ENCODE data around the gene DCBLD1. TPM values are rescaled to one million over a fixed set of nuclear protein-coding genes. Genes with fewer than 3 reads are reported as not detected.

Gene DCBLD1
- total RNA-seq, 1 donor from 2014 or later: 11.7 TPM

GRCh38 chr6:117531346-117531745 lies 48.9 kb downstream of the DCBLD1 start:
- no peak for DNase-seq (ENCODE audit: low spot score)

DNA sequence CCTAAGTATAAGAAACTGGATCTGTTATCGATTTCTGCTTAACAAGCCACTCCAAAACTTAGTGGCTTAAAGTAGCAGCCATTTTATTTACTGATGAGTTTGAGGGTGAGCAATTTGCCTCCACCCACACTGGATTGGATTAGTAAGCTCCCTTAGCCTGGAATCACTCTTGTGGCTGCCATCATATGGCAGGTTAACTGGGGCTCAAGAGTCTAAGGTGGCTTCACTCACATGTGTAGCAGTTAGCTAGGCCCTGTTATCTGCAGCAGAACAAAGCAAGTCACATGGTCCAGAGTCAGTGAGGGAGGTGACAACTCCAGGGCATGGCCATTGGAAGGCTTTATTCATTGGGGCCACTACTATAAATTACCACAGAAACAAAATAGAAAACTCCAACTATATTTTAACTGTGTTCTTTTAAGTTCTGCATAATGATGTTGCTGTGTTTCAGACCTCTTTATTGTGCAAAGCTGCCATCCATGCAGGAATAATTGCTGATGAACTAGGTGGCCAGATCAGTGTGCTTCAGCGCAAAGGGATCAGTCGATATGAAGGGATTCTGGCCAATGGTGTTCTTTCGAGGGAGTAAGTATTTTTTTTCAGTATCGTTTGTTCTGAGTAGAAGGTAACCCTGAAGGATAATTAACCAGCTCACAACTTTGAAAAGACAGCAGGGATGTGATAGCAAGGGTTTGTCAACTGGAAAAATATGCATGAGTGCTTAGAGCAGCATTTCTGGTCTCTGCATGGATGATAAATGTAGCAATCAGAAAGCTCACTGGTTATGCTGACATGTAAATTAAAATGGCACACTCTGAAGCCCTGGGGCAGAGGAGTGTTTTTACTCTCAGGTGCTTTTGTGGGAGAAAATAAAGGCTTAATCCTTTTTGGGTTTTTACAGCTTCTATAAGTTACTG lies 49.6 kb downstream of the DCBLD1 start:
- no peak for DNase-seq (ENCODE audit: low spot score)

DNA sequence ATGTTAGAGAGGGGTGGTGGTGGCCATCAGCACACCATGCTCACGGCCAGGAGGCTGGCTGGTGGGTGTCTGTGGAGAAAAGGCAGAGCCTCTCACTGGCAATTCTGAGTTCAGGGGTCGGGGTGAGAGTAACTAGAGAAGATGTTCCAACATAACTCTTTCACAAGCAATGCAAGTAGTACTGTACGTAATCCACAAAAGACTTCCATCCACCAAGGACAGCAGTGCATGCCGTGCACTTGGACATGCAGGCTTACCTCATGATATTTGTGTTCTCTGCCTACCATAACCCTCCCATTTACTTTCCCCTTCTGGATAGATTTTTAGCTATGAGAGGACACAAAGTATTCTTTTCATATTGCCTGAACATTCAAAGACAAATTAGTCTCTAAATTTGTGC lies 51.3 kb downstream of the DCBLD1 start:
- no peak for DNase-seq (ENCODE audit: low spot score)

DNA sequence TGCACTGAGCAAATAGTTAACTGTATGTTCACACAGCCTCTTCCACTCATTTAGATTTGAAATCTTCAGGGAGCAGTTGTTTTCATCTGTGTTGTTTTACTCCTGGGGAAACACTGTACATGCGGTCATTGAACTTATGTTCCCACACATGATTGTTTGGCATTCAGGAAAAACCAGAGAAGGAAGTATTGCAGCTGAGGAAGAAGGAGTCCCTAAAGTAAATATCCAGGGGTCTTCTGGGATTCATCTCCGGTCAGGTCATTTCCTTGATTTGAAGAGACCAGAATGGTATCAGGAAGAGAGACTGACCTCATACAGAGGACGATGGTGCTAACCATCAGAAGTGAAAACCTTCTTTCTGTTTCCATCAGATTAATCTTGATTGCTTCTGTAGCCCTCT lies 52.5 kb downstream of the DCBLD1 start:
- no peak for DNase-seq (ENCODE audit: low spot score)

GRCh38 chr6:117536317-117536716 lies 53.8 kb downstream of the DCBLD1 start:
- DNase-seq (ENCODE audit: low spot score): no peak

- no peak for DNase-seq (ENCODE audit: low spot score)
Observed at GRCh38 chr6:117538615-117539014, 56.1 kb downstream of the DCBLD1 start.

GRCh38 chr6:117540670-117541069 lies 58.2 kb downstream of the DCBLD1 start:
- DNase-seq (ENCODE audit: low spot score): no peak

GRCh38 chr6:117542493-117542892 lies 60.0 kb downstream of the DCBLD1 start:
- DNase-seq (ENCODE audit: low spot score): no peak

- no peak for DNase-seq (ENCODE audit: low spot score)
Observed at GRCh38 chr6:117544716-117545115, 62.2 kb downstream of the DCBLD1 start.

DNA sequence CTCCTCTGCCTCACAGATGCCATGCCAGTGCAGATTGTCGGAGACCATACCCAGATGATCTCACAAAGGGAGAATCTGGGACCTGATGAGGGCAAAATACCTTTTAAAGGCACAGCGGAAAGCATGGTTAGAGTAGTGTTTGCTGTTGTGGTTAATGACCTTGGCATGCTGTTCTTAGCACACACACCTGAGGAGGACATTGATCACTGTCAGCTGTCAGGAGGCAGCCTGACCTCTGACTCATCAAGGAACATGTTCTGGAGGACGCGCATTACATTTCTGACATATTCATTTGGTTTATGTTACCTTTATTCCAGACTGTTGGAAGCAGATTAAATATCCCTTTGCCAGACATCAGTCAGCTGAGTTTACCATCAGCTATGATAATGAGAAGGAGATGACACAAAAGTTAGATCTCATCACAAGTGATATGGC lies 62.7 kb downstream of the DCBLD1 start:
- peak; percentile 44 for DNase-seq (ENCODE audit: low spot score)

DNA sequence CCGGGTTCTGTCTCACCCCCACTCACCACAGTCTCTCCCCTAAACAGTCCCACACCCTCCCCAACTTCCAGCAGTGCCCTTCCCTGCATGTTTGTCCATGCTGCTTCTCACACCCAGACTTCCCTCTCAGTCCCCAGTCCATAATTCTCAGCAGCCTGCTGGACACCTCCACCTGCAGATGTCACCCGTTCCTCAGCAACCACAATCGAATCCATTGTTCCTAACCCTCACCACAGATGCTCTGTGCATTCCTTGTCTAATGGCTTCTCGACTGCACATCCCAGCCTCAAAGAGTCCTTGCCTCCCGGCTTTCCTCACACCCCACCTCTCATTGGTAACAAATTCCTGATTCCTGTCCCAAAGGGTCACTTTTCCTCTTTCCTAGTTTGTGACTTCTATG lies 64.2 kb downstream of the DCBLD1 start:
- DNase-seq (ENCODE audit: low spot score): no peak

- DNase-seq (ENCODE audit: low spot score): peak; percentile 29
Observed at GRCh38 chr6:117547688-117548621, 65.5 kb downstream of the DCBLD1 start.

DNA sequence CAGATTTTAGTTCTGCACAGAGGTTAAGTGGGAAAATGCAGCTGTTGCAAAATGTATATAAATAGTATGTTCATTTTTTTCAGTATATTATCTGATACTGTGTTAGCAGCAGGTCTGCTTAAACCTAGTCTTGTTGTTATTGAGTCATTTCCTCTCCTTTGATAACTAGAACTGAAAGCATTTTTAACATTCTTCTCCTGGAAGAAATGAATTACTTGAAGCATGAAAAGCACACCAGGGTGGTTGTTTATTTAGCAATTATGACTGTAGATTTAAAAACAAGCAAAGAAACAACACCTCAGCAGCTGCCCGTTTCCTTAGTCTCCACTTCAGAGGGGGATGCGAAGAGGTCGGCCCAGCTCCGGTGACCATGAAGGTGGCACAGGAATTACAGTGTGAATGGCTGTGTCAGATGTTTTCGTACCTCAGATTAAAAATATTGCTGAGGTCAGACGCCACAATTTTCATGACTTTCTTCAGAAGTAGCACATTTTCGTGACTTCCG lies 66.4 kb downstream of the DCBLD1 start:
- DNase-seq (ENCODE audit: low spot score): no peak

GRCh38 chr6:117549611-117550010 lies 67.1 kb downstream of the DCBLD1 start:
- no peak for DNase-seq (ENCODE audit: low spot score)

DNA sequence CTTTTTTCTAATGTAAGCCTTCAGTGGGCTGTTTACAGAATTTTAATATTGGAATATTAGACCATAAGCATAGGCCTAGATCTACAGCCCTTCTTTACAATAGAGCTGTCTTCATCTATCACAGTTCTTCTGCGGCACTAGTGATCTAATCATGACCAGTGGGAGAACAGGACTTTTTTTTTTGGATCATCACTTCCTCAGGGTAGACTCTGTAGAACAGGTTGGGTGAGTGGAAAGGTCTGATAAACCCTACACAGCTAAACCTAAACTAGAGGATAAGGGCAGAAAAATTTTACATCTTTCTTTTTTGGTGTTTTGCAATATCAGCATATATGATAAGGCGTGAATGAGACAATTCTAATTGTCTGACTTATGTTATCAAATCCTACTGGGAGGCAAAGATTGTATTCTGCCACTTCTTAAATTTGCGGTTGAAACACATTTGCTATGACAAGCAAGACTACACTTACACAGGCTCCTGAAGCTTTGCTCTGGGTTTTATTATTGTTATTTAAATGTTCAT lies 67.7 kb downstream of the DCBLD1 start:
- DNase-seq (ENCODE audit: low spot score): no peak

DNA sequence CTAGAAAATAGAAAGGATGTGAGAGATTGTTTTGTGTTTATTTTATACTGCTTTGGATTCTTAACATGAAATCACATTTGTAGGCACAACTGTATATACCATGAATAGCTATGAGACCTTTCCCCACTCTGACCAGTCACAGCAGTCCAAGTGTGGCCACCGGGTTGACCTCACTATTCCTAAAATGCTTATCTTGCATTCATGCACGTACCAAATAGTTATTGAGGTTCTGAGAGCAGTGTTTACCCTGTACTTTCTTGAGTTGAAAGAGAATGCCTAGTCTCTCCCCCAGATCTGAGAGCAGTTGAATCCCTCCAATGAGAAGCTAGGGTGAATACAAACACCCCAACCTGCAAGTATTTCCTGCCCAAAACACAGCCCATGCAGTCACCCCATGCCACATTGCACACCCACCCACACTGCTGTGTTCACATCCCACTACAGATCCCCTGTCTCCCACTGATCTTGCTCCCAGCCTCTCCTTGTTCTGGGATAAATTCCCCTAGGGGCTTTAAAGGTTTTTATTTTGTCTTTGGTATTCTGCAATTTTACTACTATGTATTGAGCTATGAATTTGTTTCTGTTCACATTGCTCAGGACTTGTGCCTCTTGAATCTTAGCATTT lies 68.3 kb downstream of the DCBLD1 start:
- DNase-seq (ENCODE audit: low spot score): no peak

DNA sequence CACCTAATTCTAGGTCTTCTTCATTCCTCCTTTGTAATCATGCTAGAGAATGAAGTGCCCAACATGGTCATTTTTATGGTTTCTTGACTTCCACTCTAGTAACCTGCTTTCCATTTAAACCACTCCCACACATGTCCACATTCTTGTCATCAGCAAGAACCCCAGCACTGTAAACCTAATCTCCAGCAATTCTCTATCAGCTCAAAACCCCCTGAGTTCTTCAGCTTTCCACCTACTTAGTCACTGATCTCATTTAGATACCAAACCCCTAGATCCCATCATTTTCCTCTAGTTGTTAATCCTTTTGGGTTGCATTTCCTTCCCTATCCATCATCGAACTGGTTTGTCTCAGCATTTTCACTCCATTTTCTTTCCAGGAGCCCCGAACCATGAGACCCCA lies 70.1 kb downstream of the DCBLD1 start:
- DNase-seq (ENCODE audit: low spot score): no peak

DNA sequence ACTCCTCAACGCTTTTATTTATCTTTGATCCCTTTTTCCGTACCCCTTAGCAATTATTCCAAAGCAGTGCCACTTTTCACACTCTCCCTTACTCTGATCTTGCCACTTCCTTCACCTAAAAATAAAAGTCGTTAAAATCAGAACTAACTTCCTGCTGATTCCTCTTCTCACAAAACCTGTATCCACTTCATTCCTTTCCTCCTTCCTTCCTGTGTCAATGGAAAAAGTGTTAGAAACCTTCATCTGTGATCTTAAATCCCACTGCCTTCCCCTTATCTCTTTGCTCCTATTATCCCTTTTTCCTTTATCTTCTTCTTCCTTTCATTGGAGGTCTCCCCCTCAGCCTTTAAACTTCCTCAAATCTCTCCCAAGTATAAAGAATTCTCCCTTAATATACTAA lies 70.7 kb downstream of the DCBLD1 start:
- no peak for DNase-seq (ENCODE audit: low spot score)

DNA sequence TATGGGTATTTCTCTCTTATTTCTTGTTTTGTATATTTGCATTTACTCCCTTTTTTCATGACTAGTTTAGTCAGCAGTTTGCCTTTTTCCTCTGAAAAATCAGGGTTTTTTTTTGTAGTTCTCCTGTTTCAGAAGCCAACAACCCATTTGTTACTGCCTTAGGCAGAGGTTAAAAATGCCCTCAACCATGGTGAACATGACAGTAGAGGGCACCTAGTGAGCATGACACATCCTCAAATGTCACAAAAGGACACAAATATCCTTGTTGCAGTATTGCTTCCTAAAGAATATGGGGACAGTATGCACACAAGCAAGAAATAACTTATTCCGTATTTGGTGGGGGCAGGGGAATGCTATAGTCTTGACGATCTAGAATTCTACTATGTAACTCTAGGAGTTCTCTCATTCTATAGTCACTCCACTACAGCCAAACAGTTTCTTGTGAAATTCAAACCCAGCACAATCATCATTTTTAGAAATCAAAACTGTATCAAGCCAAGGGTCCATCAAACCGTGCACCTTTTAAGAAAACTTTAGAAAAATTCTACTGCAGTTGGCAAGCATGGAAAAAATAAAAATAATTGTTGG lies 72.9 kb downstream of the DCBLD1 start:
- DNase-seq (ENCODE audit: low spot score): no peak

- peak; percentile 66 for DNase-seq (ENCODE audit: low spot score)
Observed at GRCh38 chr6:117555882-117556498, 73.5 kb downstream of the DCBLD1 start.

DNA sequence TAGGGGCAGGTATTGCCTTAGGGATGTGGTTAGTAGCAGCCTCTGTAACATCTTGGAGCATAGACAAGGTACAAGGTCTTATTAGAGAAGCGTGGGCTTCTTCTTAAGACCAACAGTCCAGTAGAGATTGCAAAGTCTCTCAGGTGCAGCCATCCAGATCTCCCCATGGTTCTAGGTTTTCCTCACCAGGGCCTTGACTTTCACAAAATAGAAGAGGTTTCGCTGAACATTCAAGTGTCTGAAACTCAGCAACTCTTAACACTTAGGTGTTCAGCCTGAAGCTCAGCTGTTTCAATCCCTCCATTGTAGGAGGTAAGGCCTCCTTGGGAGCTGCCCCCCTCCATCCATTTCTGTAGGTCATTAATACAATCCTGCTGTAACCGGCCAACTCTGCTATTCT lies 75.5 kb downstream of the DCBLD1 start:
- no peak for DNase-seq (ENCODE audit: low spot score)
